ENCODE data around the gene MAPK9. TPM values are rescaled to one million over a fixed set of nuclear protein-coding genes. Genes with fewer than 3 reads are reported as not detected.

The MAPK9 gene
- total RNA-seq, 4 donors from 2014 or later, result 48.1 to 70.0 (median 54.2) TPM

GRCh38 chr5:180202939-180203573 lies 88.8 kb downstream of the MAPK9 start:
- H3K27me3 ChIP-seq, result no peaks in the 10 kb centered on the region
- 76 to 86% methylated on average over 8 of the region's 8 CpGs for WGBS, 2 donors
- TF ChIP-seq CTCF (IDR thresholded peaks at IDR 0.05), result no peak
- TF ChIP-seq POLR2A (IDR thresholded peaks at IDR 0.05), result no peak

GRCh38 chr5:180201051-180201987 lies 90.6 kb downstream of the MAPK9 start:
- TF ChIP-seq POLR2A (IDR thresholded peaks at IDR 0.05), result no peak
- TF ChIP-seq CTCF (IDR thresholded peaks at IDR 0.05), result no peak
- H3K36me3 ChIP-seq, result no peaks in the 10 kb centered on the region
- H3K27me3 ChIP-seq, result no peaks in the 10 kb centered on the region
- DNase-seq, result no peak
- no peaks in the 10 kb centered on the region for H3K9me3 ChIP-seq
- intact Hi-C loops (cut with DNase I), result no loop called here
- H3K27ac ChIP-seq, result no peak overlapping the region
- no peaks in the 10 kb centered on the region for H3K4me1 ChIP-seq
- H3K4me3 ChIP-seq (replicated peaks in 1 of 3), result no peak overlapping the region
- WGBS, 2 donors, result 81 to 82% methylated on average over 23 of the region's 23 CpGs

More at GRCh38 chr5:180202939-180203573, 88.8 kb downstream of the MAPK9 start:
- no peak overlapping the region for H3K27ac ChIP-seq
- H3K4me1 ChIP-seq, result peaks cover 5 to 6% of the 10 kb centered on the region in 2 donors
- no peaks in the 10 kb centered on the region for H3K9me3 ChIP-seq
- intact Hi-C loops (cut with DNase I), result no loop called here
- H3K36me3 ChIP-seq, result no peaks in the 10 kb centered on the region
- DNase-seq, result no peak
- H3K4me3 ChIP-seq (replicated peaks in 1 of 3), result no peak overlapping the region

GRCh38 chr5:180199390-180199789 lies 92.5 kb downstream of the MAPK9 start:
- no peak overlapping the region for H3K27ac ChIP-seq
- H3K4me3 ChIP-seq (replicated peaks in 1 of 3), result no peak overlapping the region
- no peak for TF ChIP-seq CTCF (IDR thresholded peaks at IDR 0.05)
- H3K4me1 ChIP-seq, result no peaks in the 10 kb centered on the region
- intact Hi-C loops (cut with DNase I), result no loop called here
- no peaks in the 10 kb centered on the region for H3K36me3 ChIP-seq
- WGBS, 2 donors, result 70 to 72% methylated on average over 8 of the region's 8 CpGs
- no peaks in the 10 kb centered on the region for H3K27me3 ChIP-seq
- no peaks in the 10 kb centered on the region for H3K9me3 ChIP-seq
- no peak for DNase-seq

GRCh38 chr5:180198208-180198607 lies 93.7 kb downstream of the MAPK9 start:
- Histone ChIP-seq H3K4me1 (no peaks in the 10 kb centered on the region), H3K4me3 (replicated peaks in 1 of 3) (no peak overlapping the region), H3K9me3 (no peaks in the 10 kb centered on the region), H3K27me3 (no peaks in the 10 kb centered on the region), H3K36me3 (no peaks in the 10 kb centered on the region), H3K27ac (no peak overlapping the region)
- intact Hi-C loops (cut with DNase I), result no loop called here
- no peak for TF ChIP-seq POLR2A (IDR thresholded peaks at IDR 0.05)
- no peak for TF ChIP-seq CTCF (IDR thresholded peaks at IDR 0.05)
- WGBS, 2 donors, result 93 to 95% methylated on average over 4 of the region's 4 CpGs
- DNase-seq, result no peak

Data from thyroid gland (tissue), 4 donors.